Mucosa of stomach (tissue), 1 donor: ENCODE measurements around the gene DPYSL3.

Source experiments
- H3K27me3 ChIP-seq: one replicate; pipeline ENCODE4 v1.7.0; 2013; ENCODE audit warnings: mild to moderate bottlenecking, low read length; ENCODE audit not compliant: control insufficient read depth, insufficient read depth
- H3K36me3 ChIP-seq: one replicate; pipeline ENCODE4 v1.7.0; 2013; ENCODE audit warnings: low read length; ENCODE audit not compliant: control insufficient read depth, insufficient read depth
- H3K4me1 ChIP-seq: one replicate; pipeline ENCODE4 v1.7.0; 2013; ENCODE audit warnings: mild to moderate bottlenecking, low read length; ENCODE audit not compliant: control insufficient read depth, insufficient read depth
- H3K4me3 ChIP-seq: one replicate; pipeline ENCODE4 v1.7.0; 2013; ENCODE audit warnings: low read length
- H3K9ac ChIP-seq: one replicate; pipeline ENCODE4 v1.7.0; 2013; ENCODE audit warnings: mild to moderate bottlenecking, low read length, moderate library complexity
- H3K9me3 ChIP-seq: one replicate; pipeline ENCODE4 v1.7.0; 2013; ENCODE audit warnings: mild to moderate bottlenecking, low read length, moderate library complexity; ENCODE audit not compliant: control insufficient read depth
- donor health status: Pancreatic carcinoma.

DPYSL3 gene

DNA sequence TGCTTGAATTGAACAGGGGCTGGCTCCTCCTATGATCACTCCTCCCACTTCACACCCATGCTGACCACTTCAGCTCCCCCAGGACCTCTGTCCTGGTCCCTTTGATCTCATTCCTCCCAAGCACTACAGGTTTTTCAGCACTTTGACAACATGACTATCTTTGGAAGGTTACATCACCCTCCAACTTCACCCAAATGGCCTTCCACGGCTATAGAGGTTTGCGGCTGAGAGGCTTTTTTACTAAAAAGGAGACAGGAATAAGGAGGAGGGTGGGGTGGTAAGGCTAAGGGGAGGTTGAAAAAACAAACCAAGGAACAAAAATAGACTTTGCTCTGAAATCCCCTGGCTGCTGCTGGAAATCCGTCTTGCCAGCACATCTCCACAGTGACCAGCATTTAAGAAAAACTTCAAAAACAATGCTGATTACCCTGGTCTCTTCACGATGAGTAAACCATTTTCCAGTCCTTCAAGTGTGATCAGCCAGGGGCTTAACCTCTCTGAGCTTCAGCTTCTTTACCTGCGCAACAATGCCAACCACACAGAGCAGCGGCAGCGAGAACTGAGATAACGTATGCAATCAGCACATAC lies 102.7 kb downstream of the DPYSL3 start:
- no peaks in the 10 kb centered on the region for H3K9me3 ChIP-seq
- no peaks in the 10 kb centered on the region for H3K27me3 ChIP-seq
- H3K4me3 ChIP-seq, result no peak overlapping the region
- peaks cover 19% of the 10 kb centered on the region for H3K4me1 ChIP-seq
- no peaks in the 10 kb centered on the region for H3K36me3 ChIP-seq
- no peak overlapping the region for H3K9ac ChIP-seq

DNA sequence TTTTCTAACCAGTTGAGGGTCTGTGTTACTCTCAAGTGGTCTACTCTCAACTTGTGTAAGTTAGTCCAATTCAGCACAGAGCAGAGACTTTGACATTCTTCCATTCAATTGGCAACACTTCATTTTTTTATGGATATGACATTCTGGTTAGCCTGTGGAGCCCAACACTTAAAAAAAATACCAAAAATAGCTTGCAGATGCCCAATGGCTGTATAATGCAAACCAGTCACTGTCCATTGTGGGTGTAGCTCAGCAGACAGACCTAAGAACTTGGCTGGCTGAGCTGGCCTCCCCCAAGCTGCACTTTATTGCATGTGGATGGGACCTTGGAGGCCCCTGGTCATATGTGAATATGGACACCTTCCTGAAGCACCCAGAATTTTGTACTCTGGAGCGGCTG lies 103.2 kb downstream of the DPYSL3 start:
- H3K9ac ChIP-seq, result no peak overlapping the region
- peaks cover 19% of the 10 kb centered on the region for H3K4me1 ChIP-seq
- H3K27me3 ChIP-seq, result no peaks in the 10 kb centered on the region
- no peaks in the 10 kb centered on the region for H3K36me3 ChIP-seq
- no peaks in the 10 kb centered on the region for H3K9me3 ChIP-seq
- no peak overlapping the region for H3K4me3 ChIP-seq

DNA sequence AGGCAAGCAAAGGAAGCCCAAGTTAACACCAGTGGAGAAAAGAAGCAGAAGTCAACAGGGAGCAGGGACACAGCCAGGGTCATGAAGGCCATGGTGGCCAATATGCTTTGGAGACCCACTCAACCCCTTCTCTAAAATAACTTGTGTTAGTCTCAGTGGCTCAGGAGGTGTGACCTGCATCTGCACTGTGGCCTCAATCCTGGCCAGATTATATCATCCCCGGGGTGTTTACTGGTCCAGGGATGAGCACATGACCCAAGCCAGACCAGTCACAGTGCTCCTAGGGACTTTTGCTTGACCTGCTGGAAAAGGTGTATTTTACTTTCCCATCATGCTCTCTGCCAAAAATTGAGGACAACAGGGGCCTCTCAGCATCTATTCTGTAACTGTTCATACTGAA lies 105.2 kb downstream of the DPYSL3 start:
- Histone ChIP-seq H3K4me3 (no peak overlapping the region), H3K9ac (no peak overlapping the region), H3K9me3 (no peaks in the 10 kb centered on the region), H3K4me1 (peaks cover 10% of the 10 kb centered on the region), H3K27me3 (no peaks in the 10 kb centered on the region), H3K36me3 (no peaks in the 10 kb centered on the region)

DNA sequence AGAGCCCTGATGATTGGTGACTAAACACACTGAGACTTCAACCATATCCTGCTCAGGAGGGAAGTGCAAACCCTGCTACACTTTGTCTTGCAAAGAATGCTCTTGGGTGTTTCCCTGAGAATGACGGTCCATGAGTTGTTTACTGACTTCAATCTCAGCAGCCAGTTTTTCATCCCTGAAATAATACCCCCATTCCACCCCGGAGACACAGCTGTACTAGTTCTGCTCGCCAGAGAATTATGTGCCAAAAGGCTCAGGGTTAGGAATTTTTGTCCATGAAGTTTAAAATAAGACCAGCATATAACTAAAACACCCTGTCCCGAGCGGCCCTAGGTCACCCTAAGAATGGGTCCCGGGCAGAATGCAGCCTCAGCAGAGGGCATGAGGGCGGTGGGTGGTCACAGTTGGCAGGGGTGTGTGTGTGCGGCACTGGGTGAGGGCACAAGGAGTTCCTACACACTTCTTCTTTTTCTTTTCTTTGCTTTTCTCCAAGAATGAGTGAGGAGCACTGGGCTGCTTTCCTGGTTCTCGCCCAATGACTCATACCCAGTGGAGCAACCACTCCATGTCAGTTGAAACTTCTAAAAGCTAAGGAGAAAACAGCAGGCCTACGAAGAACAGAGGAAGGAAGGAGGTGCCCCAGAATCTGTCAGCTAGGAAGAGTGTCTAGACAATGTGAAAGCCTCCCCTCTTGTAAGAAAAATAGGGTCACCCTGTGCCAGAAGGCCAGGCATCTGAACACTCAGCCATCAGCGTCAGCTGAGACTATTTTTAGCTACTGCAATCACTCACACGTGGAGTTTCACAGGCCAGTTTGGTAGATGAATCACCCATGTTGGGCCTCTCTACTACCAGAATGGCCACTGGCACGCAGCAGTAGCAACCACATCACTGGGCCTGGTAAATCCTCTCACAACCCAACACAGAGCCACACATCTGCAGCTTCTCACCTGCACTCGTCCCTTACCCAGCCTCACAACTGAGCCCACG lies 105.9 kb downstream of the DPYSL3 start:
- no peaks in the 10 kb centered on the region for H3K9me3 ChIP-seq
- H3K9ac ChIP-seq, result no peak overlapping the region
- H3K36me3 ChIP-seq, result no peaks in the 10 kb centered on the region
- peaks cover 10% of the 10 kb centered on the region for H3K4me1 ChIP-seq
- no peaks in the 10 kb centered on the region for H3K27me3 ChIP-seq
- no peak overlapping the region for H3K4me3 ChIP-seq

DNA sequence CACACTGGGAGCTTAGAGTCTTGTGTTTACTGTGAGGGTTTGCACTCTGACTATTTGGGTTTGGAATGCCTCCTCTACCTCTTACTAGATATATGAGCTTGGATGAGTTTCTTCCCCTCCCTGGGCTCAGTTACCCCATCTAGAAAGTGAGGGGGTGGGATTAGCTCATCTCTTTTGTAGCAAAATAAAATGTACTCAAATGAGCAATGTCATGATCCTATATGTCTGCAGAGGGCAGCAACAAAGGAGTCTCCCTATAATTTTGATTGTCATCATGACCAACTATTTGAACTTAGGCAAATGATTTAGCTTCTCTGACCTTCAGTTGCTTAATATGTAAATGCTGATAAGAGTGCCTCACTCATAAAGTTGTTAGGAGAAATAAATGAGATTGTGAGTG lies 109.0 kb downstream of the DPYSL3 start:
- Histone ChIP-seq H3K27me3 (no peaks in the 10 kb centered on the region), H3K4me1 (peaks cover 10% of the 10 kb centered on the region), H3K9me3 (no peaks in the 10 kb centered on the region), H3K4me3 (no peak overlapping the region), H3K9ac (no peak overlapping the region), H3K36me3 (no peaks in the 10 kb centered on the region)

DNA sequence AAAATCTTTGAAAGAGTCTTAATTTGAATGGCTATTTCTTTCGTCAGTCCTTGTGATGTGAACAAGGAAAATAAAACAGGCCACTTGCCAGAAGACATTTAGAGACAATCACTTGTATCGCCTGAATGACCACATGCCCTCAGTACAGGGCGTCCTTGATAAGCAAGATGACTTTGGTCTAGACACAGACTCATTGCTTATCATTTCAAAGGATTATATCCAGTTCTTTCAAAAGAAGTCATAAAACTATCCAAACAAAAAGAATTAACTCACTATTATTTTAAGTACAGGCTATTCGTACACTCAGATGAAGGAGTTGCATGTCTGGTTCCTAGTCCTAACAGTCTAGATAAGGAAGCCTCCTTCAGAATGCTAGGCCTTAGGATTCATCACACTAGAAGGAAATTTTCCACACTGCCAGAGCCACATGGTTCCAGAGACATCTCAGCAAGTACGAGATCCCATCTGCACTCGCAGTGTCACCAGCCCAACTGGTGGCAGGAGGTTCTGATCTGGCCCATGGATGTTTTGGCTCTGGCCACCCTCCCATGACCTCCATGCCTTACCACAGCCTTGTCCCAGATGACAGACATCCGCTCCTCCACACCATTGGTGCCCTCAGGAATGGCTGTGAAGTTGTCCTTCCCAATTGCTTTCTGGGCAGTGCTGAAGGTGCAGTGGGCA lies 109.6 kb downstream of the DPYSL3 start:
- Histone ChIP-seq H3K9ac (no peak overlapping the region), H3K9me3 (no peaks in the 10 kb centered on the region), H3K36me3 (no peaks in the 10 kb centered on the region), H3K27me3 (no peaks in the 10 kb centered on the region), H3K4me1 (peaks cover 10% of the 10 kb centered on the region), H3K4me3 (no peak overlapping the region)

DNA sequence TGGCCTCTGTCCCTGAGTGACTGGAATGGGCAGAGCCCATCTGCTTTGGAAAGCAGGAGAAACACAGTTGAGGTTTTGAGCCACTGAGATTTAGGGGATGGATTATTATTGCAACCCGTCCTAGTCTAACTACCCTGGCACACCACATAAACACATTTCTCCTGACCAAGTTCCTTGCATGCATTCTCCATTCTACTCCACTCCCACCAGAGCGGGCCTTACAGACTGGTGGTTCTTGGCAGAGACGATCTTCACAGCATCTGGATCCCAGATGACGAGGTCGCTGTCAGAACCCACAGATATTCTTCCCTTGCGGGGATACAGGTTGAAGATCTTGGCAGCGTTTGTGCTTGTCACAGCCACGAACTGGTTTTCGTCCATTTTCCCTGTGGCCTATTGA lies 111.0 kb downstream of the DPYSL3 start:
- Histone ChIP-seq H3K36me3 (no peaks in the 10 kb centered on the region), H3K9ac (no peak overlapping the region), H3K27me3 (no peaks in the 10 kb centered on the region), H3K4me1 (peaks cover 3% of the 10 kb centered on the region), H3K4me3 (no peak overlapping the region), H3K9me3 (no peaks in the 10 kb centered on the region)

DNA sequence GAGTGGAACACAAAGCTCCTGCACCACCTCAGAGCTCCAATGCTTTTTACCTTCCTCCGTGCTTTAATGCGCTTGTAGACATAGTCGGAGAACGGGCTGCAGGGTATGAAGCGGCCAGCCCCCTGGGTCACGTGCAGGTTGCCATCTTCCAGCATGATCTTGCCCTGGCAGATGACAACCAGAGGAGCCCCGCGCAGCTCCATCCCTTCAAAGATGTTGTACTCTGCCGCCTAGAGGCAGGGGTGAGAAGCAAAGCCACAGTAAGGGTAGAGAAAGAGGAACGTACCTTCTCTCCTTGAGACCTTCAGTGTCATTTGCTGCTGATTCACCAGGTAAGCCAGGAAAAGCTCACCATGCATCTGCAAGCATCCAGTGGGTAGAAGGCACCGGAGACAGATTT lies 112.3 kb downstream of the DPYSL3 start:
- no peaks in the 10 kb centered on the region for H3K4me1 ChIP-seq
- no peak overlapping the region for H3K4me3 ChIP-seq
- no peaks in the 10 kb centered on the region for H3K9me3 ChIP-seq
- no peaks in the 10 kb centered on the region for H3K27me3 ChIP-seq
- no peak overlapping the region for H3K9ac ChIP-seq
- H3K36me3 ChIP-seq, result no peaks in the 10 kb centered on the region

DNA sequence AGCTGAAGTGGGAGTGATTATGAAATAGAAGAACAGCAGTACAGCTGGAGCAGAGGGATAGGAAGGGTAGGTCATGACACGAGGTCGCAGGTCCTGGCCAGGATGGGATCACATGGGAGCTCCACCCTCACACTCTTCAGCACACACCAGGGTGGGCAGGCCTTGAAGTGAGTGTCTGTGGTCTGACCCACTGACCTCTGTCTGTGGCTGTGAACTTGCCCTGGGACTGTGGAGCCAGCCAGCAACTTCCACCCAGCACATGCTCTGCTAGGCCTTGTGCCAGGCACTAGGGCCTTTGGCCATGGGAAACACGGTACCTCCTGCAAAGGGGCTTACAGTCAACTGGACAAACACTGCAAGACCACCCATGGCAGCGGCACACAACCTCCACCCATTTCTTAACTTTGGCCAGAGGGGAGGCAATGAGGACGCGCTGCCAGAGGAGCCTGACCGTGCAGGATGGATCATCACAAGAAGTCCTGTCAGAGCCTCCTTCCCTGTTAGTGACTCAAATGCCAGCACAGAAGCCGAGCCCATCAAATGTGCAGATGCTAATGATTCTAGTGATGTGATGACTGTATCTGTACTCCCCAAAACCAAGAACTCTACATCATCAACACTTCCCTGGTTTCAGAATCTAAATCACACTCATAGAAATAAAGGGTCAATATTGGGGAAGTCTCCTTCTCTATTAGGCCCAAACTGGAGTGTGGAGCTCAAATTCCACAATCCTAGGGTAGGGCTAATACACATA lies 113.6 kb downstream of the DPYSL3 start:
- no peaks in the 10 kb centered on the region for H3K36me3 ChIP-seq
- H3K27me3 ChIP-seq, result no peaks in the 10 kb centered on the region
- no peaks in the 10 kb centered on the region for H3K9me3 ChIP-seq
- no peaks in the 10 kb centered on the region for H3K4me1 ChIP-seq
- H3K9ac ChIP-seq, result no peak overlapping the region
- no peak overlapping the region for H3K4me3 ChIP-seq

DNA sequence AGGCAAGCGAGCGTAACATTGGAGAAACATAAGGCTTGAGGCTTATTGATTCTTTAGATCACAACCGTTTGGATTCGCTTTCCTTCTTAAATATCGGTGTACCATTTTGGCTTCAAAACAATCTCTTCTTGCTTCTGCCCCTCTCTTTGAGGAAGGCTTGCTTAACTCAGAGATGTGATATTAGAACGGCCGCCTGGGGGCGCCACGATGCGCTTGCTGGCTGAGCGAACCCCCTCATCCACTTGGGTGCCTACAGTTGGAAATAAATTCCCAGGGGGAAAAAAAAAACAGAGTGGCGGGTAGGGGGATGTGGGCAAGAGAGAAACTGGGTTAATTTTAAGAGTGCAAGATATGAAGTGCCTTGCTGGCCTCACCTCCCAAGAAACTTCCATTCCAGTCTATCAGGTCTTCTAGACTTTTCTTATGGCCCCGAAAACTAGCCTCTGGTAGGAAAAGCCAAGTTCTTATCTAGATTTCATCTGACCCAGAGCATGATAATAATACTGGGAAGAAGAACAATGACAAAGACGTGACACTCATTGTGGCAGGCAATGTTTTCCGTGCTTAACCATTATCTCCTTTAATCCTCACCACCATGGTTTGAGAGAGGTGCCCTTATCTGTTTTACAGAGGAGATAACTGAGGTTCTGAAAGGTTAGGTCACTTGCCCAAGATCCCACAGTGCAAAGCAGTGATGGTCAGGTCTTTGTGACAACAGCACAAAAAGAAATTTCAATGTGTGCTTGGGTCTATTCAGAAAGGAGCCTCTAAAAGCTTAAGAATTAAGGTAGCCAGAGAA lies 115.8 kb downstream of the DPYSL3 start:
- Histone ChIP-seq H3K4me1 (no peaks in the 10 kb centered on the region), H3K9me3 (no peaks in the 10 kb centered on the region), H3K27me3 (no peaks in the 10 kb centered on the region), H3K9ac (no peak overlapping the region), H3K36me3 (no peaks in the 10 kb centered on the region), H3K4me3 (no peak overlapping the region)

DNA sequence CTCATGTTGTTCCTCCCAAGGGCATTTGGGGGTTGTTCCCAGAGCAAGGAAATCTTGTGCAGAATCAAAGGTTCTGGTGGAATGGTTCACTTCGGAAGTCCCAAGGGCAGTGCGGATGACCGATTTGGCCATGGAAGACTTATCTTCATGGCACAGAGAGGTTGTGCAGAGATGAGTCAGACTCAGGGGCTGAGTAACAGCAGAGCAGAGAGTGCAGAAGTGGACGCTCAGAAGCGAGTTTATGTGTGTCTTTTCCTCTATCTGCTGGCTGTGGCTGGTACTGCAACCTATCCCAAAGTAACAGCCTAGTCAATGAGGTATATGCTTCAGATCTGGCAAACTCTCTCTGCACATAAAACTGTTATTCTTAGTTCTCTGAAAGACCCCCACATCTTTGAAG lies 118.1 kb downstream of the DPYSL3 start:
- Histone ChIP-seq H3K36me3 (no peaks in the 10 kb centered on the region), H3K4me1 (no peaks in the 10 kb centered on the region), H3K4me3 (no peak overlapping the region), H3K27me3 (no peaks in the 10 kb centered on the region), H3K9ac (no peak overlapping the region), H3K9me3 (no peaks in the 10 kb centered on the region)
